ENCODE measurements around the gene TSSK2.
A peak's percentile ranks its signal among the peaks of the same experiment; 100 is the strongest.

The TSSK2 gene

GRCh38 chr22:19169002-19169946, 38.2 kb downstream of the TSSK2 start:
- no peak for DNase-seq (ENCODE audit: low read depth in 2 of 2)

GRCh38 chr22:19169947-19170318, 38.8 kb downstream of the TSSK2 start:
- no peak for DNase-seq (ENCODE audit: low read depth in 2 of 2)

- DNase-seq (ENCODE audit: low read depth in 2 of 2): no peak
Observed at GRCh38 chr22:19172213-19173046, 41.3 kb downstream of the TSSK2 start.

- DNase-seq (ENCODE audit: low read depth in 2 of 2): no peak
Observed at GRCh38 chr22:19173047-19174035, 42.2 kb downstream of the TSSK2 start.

- no peak for DNase-seq (ENCODE audit: low read depth in 2 of 2)
Observed at GRCh38 chr22:19174106-19175025, 43.3 kb downstream of the TSSK2 start.

- DNase-seq (ENCODE audit: low read depth in 2 of 2): no peak
Observed at GRCh38 chr22:19175026-19175601, 44.0 kb downstream of the TSSK2 start.

- DNase-seq (ENCODE audit: low read depth in 2 of 2): no peak
Observed at GRCh38 chr22:19175602-19176174, 44.6 kb downstream of the TSSK2 start.

GRCh38 chr22:19176175-19176643, 45.1 kb downstream of the TSSK2 start:
- DNase-seq (ENCODE audit: low read depth in 2 of 2): no peak

- no peak for DNase-seq (ENCODE audit: low read depth in 2 of 2)
Observed at GRCh38 chr22:19176732-19177131, 45.6 kb downstream of the TSSK2 start.

GRCh38 chr22:19177164-19178064, 46.3 kb downstream of the TSSK2 start:
- no peak for DNase-seq (ENCODE audit: low read depth in 2 of 2)

- peak; percentile 22 to 42 for DNase-seq (ENCODE audit: low read depth in 2 of 2)
Observed at GRCh38 chr22:19178065-19178656, 47.1 kb downstream of the TSSK2 start.

GRCh38 chr22:19178657-19179496, 47.8 kb downstream of the TSSK2 start, which contains the start of gene SLC25A1:
Gene SLC25A1 (minus strand): TSS chr22:19178736. CDS start chr22:19178673, 63 bp downstream.
- peak; percentile 64 to 74 for DNase-seq (ENCODE audit: low read depth in 2 of 2)

- no peak for DNase-seq (ENCODE audit: low read depth in 2 of 2)
Observed at GRCh38 chr22:19179497-19180048, 48.5 kb downstream of the TSSK2 start.

- no peak for DNase-seq (ENCODE audit: low read depth in 2 of 2)
Observed at GRCh38 chr22:19180234-19180633, 49.1 kb downstream of the TSSK2 start.

GRCh38 chr22:19180740-19181410, 49.8 kb downstream of the TSSK2 start:
- DNase-seq (ENCODE audit: low read depth in 2 of 2): no peak

All from stimulated activated CD8-positive, alpha-beta memory T cell treated with anti-CD3 and anti-CD28 coated beads, Interleukin-15, amount 100 ng/mL, for 4 hours (primary cell).